ENCODE measurements around the gene GFER. TPM values are rescaled to one million over a fixed set of nuclear protein-coding genes. Genes with fewer than 3 reads are reported as not detected.
A peak's percentile ranks its signal among the peaks of the same experiment; 100 is the strongest.
"Not testable (repeated sequence)": the region's sequence is repeated elsewhere in the genome, so short reads cannot be mapped to it uniquely, and the experiment has no call there.

GFER gene
- total and polyA plus RNA-seq, 5 donors from 2014 or later: 18.4 to 45.5 (median 35.9) TPM

DNA sequence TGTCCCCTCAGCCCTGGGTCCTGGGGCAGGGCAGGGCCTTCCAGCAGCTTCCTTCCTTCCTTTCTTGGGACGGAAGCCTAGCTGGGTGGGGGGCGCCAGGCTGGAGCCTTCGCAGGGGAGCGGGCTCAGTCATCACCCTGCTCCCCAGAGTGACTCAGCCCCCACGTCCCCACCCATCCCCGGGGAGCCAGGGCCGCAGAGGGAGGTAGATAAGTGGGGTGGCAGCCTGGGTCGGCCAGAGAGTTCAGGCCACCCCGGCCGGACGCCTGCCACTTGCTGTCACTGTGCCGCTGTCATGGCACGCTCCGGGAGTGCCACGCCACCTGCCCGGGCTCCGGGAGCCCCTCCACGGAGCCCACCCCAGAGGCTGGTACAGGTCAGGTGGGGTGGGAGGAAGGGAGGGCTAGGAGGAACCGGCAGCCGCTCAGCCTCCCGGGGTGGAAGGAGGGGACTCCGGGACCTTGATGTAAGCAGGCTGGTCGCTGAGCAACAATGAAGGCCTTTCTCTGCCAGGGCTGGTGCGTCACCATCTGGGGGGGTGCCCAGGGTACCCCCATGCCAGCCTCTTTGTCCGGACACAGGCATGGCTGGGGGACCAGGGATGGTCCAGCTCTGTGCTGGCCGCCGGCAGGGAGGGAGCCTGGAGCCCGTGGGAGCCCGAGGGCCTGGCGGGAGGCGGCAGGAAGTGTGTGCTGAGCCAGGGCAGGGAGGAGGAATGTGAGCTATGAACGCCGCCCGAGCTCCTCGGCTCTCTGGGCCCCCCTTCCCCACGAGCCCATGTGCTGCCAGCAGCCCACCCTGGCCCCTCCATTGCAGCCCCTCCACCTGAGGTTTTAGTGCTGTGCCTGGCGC, 49.3 kb downstream of the GFER start:
- Histone ChIP-seq H3K36me3 (ENCODE audit: control insufficient read depth, insufficient read depth, low read length) (no peaks in the 10 kb centered on the region), H3K9me3 (ENCODE audit: control insufficient read depth in 2 of 2, low read length in 2 of 2) (no peaks in the 10 kb centered on the region), H3K4me3 (ENCODE audit: low read depth, low read length) (no peak overlapping the region), H3K27ac (ENCODE audit: insufficient read depth, low read length, poor library complexity, severe bottlenecking) (no peak overlapping the region), H3K4me1 (ENCODE audit: control insufficient read depth, insufficient read depth, low read length, poor library complexity, severe bottlenecking) (no peaks in the 10 kb centered on the region), H3K27me3 (ENCODE audit: control insufficient read depth, insufficient read depth, low read length) (no peaks in the 10 kb centered on the region)
- DNase-seq: no peak
- ATAC-seq (ENCODE audit: low read depth in 2 of 2): no peak
- H3K4me1 Mint-ChIP-seq: no peaks in the 10 kb centered on the region
- H3K27ac Mint-ChIP-seq: peak overlapping the region in 1 of 3 donors; percentile 14
- peaks cover 2% of the 10 kb centered on the region for H3K27me3 Mint-ChIP-seq
- no peaks in the 10 kb centered on the region for H3K36me3 Mint-ChIP-seq
- H3K4me3 Mint-ChIP-seq: no peak overlapping the region
- no peaks in the 10 kb centered on the region for H3K9me3 Mint-ChIP-seq

DNA sequence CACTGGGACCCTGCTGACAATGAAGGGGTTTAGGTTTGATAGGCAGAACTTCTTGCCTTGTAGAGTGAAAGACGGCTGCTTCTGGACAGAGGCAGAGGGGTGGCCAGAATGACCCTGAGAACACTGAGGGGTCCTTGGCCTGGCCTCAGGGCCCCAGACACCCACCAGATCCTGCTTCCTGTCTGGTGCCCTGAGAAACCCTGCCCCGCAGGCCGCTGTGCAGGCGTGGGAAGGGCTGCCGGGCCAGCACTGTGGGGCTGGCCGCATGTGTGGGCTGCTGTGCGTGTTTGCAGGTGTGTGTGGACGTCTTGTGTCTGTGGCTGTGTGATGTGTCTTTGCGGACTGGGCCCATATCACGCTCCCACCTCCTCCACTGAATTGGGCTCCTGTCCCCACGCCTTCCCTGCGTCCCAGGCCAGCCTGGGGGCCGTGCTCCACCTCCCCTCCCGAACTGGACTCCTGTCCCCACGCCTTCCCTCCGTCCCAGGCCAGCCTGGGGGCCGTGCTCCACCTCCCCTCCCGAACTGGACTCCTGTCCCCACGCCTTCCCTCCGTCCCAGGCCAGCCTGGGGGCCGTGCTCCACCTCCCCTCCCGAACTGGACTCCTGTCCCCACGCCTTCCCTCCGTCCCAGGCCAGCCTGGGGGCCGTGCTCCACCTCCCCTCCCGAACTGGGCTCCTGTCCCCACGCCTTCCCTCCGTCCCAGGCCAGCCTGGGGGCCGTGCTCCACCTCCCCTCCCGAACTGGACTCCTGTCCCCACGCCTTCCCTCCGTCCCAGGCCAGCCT, 50.1 kb downstream of the GFER start:
- ATAC-seq (ENCODE audit: low read depth in 2 of 2); H3K36me3 Mint-ChIP-seq; H3K36me3 ChIP-seq (ENCODE audit: control insufficient read depth, insufficient read depth, low read length); H3K27me3 ChIP-seq (ENCODE audit: control insufficient read depth, insufficient read depth, low read length); H3K4me1 ChIP-seq (ENCODE audit: control insufficient read depth, insufficient read depth, low read length, poor library complexity, severe bottlenecking); H3K4me3 ChIP-seq (ENCODE audit: low read depth, low read length); DNase-seq; H3K27me3 Mint-ChIP-seq; H3K4me1 Mint-ChIP-seq; H3K9me3 Mint-ChIP-seq; H3K27ac ChIP-seq (ENCODE audit: insufficient read depth, low read length, poor library complexity, severe bottlenecking); H3K27ac Mint-ChIP-seq; H3K9me3 ChIP-seq (ENCODE audit: control insufficient read depth in 2 of 2, low read length in 2 of 2): not testable (repeated sequence)
- peak overlapping the region in 1 of 4 donors; percentile 13 for H3K4me3 Mint-ChIP-seq

DNA sequence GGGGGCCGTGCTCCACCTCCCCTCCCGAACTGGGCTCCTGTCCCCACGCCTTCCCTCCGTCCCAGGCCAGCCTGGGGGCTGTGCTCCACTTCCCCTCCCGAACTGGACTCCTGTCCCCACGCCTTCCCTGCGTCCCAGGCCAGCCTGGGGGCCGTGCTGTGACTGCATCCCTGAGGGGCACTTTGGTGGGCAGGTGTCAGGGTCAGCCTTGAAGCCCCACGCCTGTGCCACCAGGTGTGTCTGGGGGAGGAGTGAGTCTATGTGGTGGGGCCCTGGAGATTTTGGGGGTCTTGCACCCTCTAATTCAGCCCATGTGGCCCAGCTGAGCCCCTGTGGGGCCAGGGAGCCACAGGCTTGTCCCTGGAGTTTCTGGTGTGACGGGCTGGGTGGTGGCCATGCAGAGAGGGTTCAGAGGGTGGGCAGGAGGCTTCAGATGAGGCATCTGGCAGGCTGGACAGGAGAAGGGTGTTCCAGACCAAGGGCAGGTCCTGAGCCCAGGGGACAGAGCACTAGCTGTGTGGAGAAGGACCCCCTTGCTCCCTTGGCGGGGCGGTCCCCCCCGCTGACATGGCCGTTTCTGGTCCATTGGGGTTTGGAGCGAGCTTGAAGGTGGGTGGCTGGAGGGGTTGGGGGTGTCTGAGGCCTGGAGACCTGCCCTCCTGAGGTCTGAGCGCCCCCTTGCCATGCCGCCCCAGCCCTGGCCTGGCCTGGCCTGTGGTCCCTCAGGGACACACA, 50.9 kb downstream of the GFER start:
- Histone ChIP-seq H3K4me1 (ENCODE audit: control insufficient read depth, insufficient read depth, low read length, poor library complexity, severe bottlenecking) (no peaks in the 10 kb centered on the region), H3K27me3 (ENCODE audit: control insufficient read depth, insufficient read depth, low read length) (no peaks in the 10 kb centered on the region), H3K9me3 (ENCODE audit: control insufficient read depth in 2 of 2, low read length in 2 of 2) (no peaks in the 10 kb centered on the region), H3K27ac (ENCODE audit: insufficient read depth, low read length, poor library complexity, severe bottlenecking) (no peak overlapping the region), H3K36me3 (ENCODE audit: control insufficient read depth, insufficient read depth, low read length) (no peaks in the 10 kb centered on the region), H3K4me3 (ENCODE audit: low read depth, low read length) (no peak overlapping the region)
- Mint-ChIP-seq H3K27ac (no peak overlapping the region), H3K4me1 (no peaks in the 10 kb centered on the region), H3K27me3 (no peaks in the 10 kb centered on the region), H3K4me3 (no peak overlapping the region), H3K9me3 (no peaks in the 10 kb centered on the region), H3K36me3 (no peaks in the 10 kb centered on the region)
- DNase-seq (no peak), ATAC-seq (ENCODE audit: low read depth in 2 of 2) (no peak)

DNA sequence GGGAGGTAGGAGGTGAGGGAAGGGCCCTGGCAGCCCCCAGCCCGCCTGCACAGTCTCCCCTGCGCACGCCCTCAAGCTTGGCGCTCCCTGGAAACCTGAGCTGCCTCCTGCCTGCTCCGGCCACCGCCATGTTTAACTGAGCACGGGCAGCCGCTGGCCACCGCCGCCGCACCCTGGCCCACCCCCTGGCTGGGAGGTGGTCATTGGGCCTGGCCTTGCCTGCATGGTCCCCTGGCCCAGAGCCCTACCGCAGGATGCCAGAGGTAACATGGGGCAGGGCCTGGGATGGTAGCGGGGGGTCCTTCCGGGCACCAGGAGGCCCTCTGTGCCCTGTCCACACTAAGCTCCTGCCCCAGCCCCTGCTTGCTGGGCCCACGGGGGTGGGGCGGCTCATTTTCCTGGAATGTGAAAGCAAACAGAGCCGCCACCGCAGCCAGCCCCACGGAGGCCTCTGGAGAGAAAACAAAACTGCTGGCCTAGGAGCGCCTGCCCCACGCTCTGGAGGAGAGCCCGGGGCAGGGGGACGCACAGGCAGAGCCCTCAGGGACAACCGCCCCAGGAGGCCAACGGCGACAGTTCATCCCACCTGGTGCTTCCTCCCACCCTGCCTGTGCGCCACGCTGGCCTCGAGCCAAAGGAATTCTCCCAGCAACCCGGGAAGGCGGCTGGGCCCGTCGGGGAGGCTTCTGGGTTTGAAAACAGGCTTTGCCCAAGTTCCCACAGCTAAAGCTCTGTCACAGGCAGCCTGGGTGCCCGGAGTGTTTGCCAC, 51.6 kb downstream of the GFER start:
- Mint-ChIP-seq H3K36me3 (no peaks in the 10 kb centered on the region), H3K4me3 (no peak overlapping the region), H3K9me3 (no peaks in the 10 kb centered on the region), H3K27ac (no peak overlapping the region), H3K27me3 (no peaks in the 10 kb centered on the region), H3K4me1 (no peaks in the 10 kb centered on the region)
- no peak for DNase-seq
- no peak overlapping the region for H3K4me3 ChIP-seq (ENCODE audit: low read depth, low read length)
- no peak overlapping the region for H3K27ac ChIP-seq (ENCODE audit: insufficient read depth, low read length, poor library complexity, severe bottlenecking)
- no peaks in the 10 kb centered on the region for H3K9me3 ChIP-seq (ENCODE audit: control insufficient read depth in 2 of 2, low read length in 2 of 2)
- no peaks in the 10 kb centered on the region for H3K4me1 ChIP-seq (ENCODE audit: control insufficient read depth, insufficient read depth, low read length, poor library complexity, severe bottlenecking)
- no peaks in the 10 kb centered on the region for H3K27me3 ChIP-seq (ENCODE audit: control insufficient read depth, insufficient read depth, low read length)
- no peaks in the 10 kb centered on the region for H3K36me3 ChIP-seq (ENCODE audit: control insufficient read depth, insufficient read depth, low read length)
- ATAC-seq (ENCODE audit: low read depth in 2 of 2): no peak

DNA sequence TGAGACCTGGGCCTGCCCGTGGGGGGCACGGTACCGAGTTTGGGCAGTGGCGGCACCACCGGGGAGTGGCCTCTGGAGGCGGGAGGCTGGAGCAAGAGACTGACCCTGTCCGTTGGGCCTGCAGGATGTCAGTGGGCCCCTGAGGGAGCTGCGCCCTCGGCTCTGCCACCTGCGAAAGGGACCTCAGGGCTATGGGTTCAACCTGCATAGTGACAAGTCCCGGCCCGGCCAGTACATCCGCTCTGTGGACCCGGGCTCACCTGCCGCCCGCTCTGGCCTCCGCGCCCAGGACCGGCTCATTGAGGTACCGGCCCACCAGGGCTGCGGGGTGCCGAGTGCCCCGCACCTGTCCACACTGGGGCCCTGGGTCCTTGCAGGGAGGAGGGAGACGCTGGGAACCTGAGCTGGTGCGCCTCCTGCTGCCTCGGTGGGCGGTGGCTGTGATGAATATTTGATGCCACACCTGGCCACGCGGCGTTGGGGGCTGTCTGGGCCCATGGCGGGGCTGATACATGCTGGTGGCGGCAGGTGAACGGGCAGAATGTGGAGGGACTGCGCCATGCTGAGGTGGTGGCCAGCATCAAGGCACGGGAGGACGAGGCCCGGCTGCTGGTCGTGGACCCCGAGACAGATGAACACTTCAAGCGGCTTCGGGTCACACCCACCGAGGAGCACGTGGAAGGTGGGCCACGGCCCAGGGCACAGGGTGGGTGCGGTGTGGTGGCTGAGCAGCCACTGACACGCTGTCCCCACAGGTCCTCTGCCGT, 52.4 kb downstream of the GFER start:
- H3K9me3 ChIP-seq (ENCODE audit: control insufficient read depth in 2 of 2, low read length in 2 of 2): no peaks in the 10 kb centered on the region
- no peaks in the 10 kb centered on the region for H3K27me3 ChIP-seq (ENCODE audit: control insufficient read depth, insufficient read depth, low read length)
- no peak overlapping the region for H3K4me3 Mint-ChIP-seq
- no peaks in the 10 kb centered on the region for H3K4me1 ChIP-seq (ENCODE audit: control insufficient read depth, insufficient read depth, low read length, poor library complexity, severe bottlenecking)
- no peak overlapping the region for H3K4me3 ChIP-seq (ENCODE audit: low read depth, low read length)
- H3K36me3 Mint-ChIP-seq: no peaks in the 10 kb centered on the region
- DNase-seq (no peak), ATAC-seq (ENCODE audit: low read depth in 2 of 2) (no peak)
- H3K27ac ChIP-seq (ENCODE audit: insufficient read depth, low read length, poor library complexity, severe bottlenecking): no peak overlapping the region
- peak overlapping the region in 1 of 3 donors; percentile 79 for H3K27ac Mint-ChIP-seq
- H3K36me3 ChIP-seq (ENCODE audit: control insufficient read depth, insufficient read depth, low read length): no peaks in the 10 kb centered on the region
- no peaks in the 10 kb centered on the region for H3K27me3 Mint-ChIP-seq
- H3K9me3 Mint-ChIP-seq: no peaks in the 10 kb centered on the region
- no peaks in the 10 kb centered on the region for H3K4me1 Mint-ChIP-seq

DNA sequence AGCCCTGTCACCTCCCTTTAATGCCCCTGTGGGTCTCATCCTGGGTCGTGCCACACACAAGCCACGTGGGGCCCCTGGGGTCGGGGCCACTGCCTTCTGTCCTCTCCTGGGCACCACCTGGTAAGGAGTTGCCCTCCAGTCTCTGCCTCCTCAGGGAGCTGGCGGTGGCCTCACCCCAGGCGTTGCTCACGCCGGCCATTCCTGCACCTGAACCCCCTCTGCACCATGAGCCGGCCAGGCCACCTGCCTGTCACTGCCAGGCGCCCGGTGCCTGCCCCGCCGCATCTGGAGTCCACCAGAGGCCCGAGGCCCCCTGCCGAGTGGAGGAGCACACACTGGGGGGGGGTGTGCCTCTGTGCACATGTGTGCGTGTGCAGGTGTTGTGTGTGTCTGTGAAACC, 53.1 kb downstream of the GFER start:
- DNase-seq (no peak), ATAC-seq (ENCODE audit: low read depth in 2 of 2) (no peak)
- H3K9me3 Mint-ChIP-seq: no peaks in the 10 kb centered on the region
- no peak overlapping the region for H3K4me3 Mint-ChIP-seq
- no peaks in the 10 kb centered on the region for H3K27me3 ChIP-seq (ENCODE audit: control insufficient read depth, insufficient read depth, low read length)
- no peaks in the 10 kb centered on the region for H3K4me1 Mint-ChIP-seq
- peak overlapping the region in 1 of 3 donors; percentile 79 for H3K27ac Mint-ChIP-seq
- no peaks in the 10 kb centered on the region for H3K27me3 Mint-ChIP-seq
- no peaks in the 10 kb centered on the region for H3K36me3 Mint-ChIP-seq
- H3K9me3 ChIP-seq (ENCODE audit: control insufficient read depth in 2 of 2, low read length in 2 of 2): no peaks in the 10 kb centered on the region
- H3K4me3 ChIP-seq (ENCODE audit: low read depth, low read length): no peak overlapping the region
- no peak overlapping the region for H3K27ac ChIP-seq (ENCODE audit: insufficient read depth, low read length, poor library complexity, severe bottlenecking)
- no peaks in the 10 kb centered on the region for H3K36me3 ChIP-seq (ENCODE audit: control insufficient read depth, insufficient read depth, low read length)
- no peaks in the 10 kb centered on the region for H3K4me1 ChIP-seq (ENCODE audit: control insufficient read depth, insufficient read depth, low read length, poor library complexity, severe bottlenecking)

Measured in CD4-positive, CD25-positive, alpha-beta regulatory T cell (primary cell).